SIG-M5 treated with dmso at 0.1 percent for 504 hours (cell line): ENCODE measurements around the gene ABHD8.

Experiments used
- DNase-seq: peaks from one replicate; lab custom pipeline; 2025; ENCODE audit not compliant: unreplicated experiment; lab: John Stamatoyannopoulos, UW

The ABHD8 gene

GRCh38 chr19:17323300-17323963, 20.2 kb upstream of the ABHD8 start:
- DNase-seq, result no peak

- DNase-seq, result no peak
These were observed 19.6 kb upstream of the ABHD8 start for GRCh38 chr19:17322854-17323253.

- no peak for DNase-seq
These were observed 18.6 kb upstream of the ABHD8 start for GRCh38 chr19:17321655-17322489.

GRCh38 chr19:17320435-17320834, 17.2 kb upstream of the ABHD8 start:
- no peak for DNase-seq

GRCh38 chr19:17319473-17320238, 16.4 kb upstream of the ABHD8 start:
- no peak for DNase-seq

GRCh38 chr19:17318966-17319365, 15.7 kb upstream of the ABHD8 start:
- DNase-seq, result no peak

- DNase-seq, result no peak
These were observed 10.9 kb upstream of the ABHD8 start for GRCh38 chr19:17314007-17314593.

GRCh38 chr19:17312189-17313113, 9.2 kb upstream of the ABHD8 start:
- no peak for DNase-seq

GRCh38 chr19:17311455-17312188, 8.4 kb upstream of the ABHD8 start:
- no peak for DNase-seq

- no peak for DNase-seq
These were observed 6.8 kb upstream of the ABHD8 start for GRCh38 chr19:17309965-17310461.

GRCh38 chr19:17309198-17309964, 6.2 kb upstream of the ABHD8 start, which contains the start of gene DDA1:
Gene DDA1, plus strand, starts transcription at chr19:17309563. Its CDS starts 92 bp downstream, at chr19:17309655.
- peak; percentile 99 for DNase-seq

- no peak for DNase-seq
These were observed 4.7 kb upstream of the ABHD8 start for GRCh38 chr19:17307876-17308377.

- DNase-seq, result no peak
These were observed 3.1 kb upstream of the ABHD8 start for GRCh38 chr19:17306285-17306714.

GRCh38 chr19:17305517-17306284, 2.5 kb upstream of the ABHD8 start, which contains the start of gene MRPL34:
Gene MRPL34, plus strand, starts transcription at chr19:17305872. Its CDS starts 21 bp downstream, at chr19:17305893.
- peak; percentile 98 for DNase-seq

GRCh38 chr19:17305216-17305516, 1.9 kb upstream of the ABHD8 start:
- DNase-seq, result no peak

- no peak for DNase-seq
These were observed 1.4 kb upstream of the ABHD8 start for GRCh38 chr19:17304386-17305215.

GRCh38 chr19:17303940-17304267, 679 bp upstream of the ABHD8 start:
- DNase-seq, result no peak
